Activated B cell treated with CpG ODN at 0.5 μM for 24 hours (primary cell): ENCODE measurements around the gene ZFY. TPM values are rescaled to one million over a fixed set of nuclear protein-coding genes. Genes with fewer than 3 reads are reported as not detected.

Source experiments
- ATAC-seq: fragments of 200-7000 bp; cut with Tn5 transposase; one replicate; pipeline ENCODE4 v1.10.0; 2021; ENCODE audit warnings: low read depth, mild to moderate bottlenecking, moderate library complexity
- CTCF ChIA-PET: fragments of 350-600 bp; sonication (Branson Sonifier 250); formaldehyde crosslinking; loops from one replicate; lab custom pipeline; 2021; ENCODE audit warnings: antibody characterized with exemption; lab: Charles Lee
- POLR2A ChIA-PET: fragments of 350-600 bp; sonication (Branson Sonifier 250); formaldehyde crosslinking; loops from one replicate; lab custom pipeline; 2021; ENCODE audit warnings: antibody characterized with exemption; lab: Charles Lee
- DNase-seq: peaks from one replicate; pipeline ENCODE4 v3.0.0; 2022
- H3K27ac Mint-ChIP-seq: one replicate; pipeline ENCODE4 v1.8.0; 2020; ENCODE audit warnings: mixed read lengths
- H3K27me3 Mint-ChIP-seq: one replicate; pipeline ENCODE4 v1.8.0; 2021; ENCODE audit warnings: mixed read lengths
- H3K36me3 Mint-ChIP-seq: one replicate; pipeline ENCODE4 v1.8.0; 2021; ENCODE audit warnings: low read depth, mixed read lengths
- H3K4me1 Mint-ChIP-seq: one replicate; pipeline ENCODE4 v1.8.0; 2021; ENCODE audit warnings: mixed read lengths
- H3K4me3 Mint-ChIP-seq: one replicate; pipeline ENCODE4 v1.8.0; 2020; ENCODE audit warnings: mild to moderate bottlenecking, mixed read lengths
- H3K9me3 Mint-ChIP-seq: one replicate; pipeline ENCODE4 v1.8.0; 2020; ENCODE audit warnings: mixed read lengths
- intact Hi-C: fragments of 100-400 bp; cut with micrococcal nuclease; formaldehyde crosslinking; loops from one replicate; pipeline ENCODE4 v1.15.1; 2024
- total RNA-seq: library from RNA; stranded (reverse); gene quantifications from 2 replicates; pipeline ENCODE4 v1.2.3, GENCODE V29; 2022
- TF ChIP-seq, protein P1 (sequence below): fragments of 200-600 bp; IDR thresholded peaks from one replicate; pipeline ENCODE4 v1.8.0; 2022; ENCODE audit warnings: antibody characterized with exemption, mild to moderate bottlenecking

ZFY gene
- total RNA-seq, 1 donor from 2014 or later: 24.1 TPM

- TF ChIP-seq, protein P1, sequence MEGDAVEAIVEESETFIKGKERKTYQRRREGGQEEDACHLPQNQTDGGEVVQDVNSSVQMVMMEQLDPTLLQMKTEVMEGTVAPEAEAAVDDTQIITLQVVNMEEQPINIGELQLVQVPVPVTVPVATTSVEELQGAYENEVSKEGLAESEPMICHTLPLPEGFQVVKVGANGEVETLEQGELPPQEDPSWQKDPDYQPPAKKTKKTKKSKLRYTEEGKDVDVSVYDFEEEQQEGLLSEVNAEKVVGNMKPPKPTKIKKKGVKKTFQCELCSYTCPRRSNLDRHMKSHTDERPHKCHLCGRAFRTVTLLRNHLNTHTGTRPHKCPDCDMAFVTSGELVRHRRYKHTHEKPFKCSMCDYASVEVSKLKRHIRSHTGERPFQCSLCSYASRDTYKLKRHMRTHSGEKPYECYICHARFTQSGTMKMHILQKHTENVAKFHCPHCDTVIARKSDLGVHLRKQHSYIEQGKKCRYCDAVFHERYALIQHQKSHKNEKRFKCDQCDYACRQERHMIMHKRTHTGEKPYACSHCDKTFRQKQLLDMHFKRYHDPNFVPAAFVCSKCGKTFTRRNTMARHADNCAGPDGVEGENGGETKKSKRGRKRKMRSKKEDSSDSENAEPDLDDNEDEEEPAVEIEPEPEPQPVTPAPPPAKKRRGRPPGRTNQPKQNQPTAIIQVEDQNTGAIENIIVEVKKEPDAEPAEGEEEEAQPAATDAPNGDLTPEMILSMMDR: no peak
- Mint-ChIP-seq H3K27ac (peak overlapping the region; percentile 74), H3K9me3 (no peaks in the 10 kb centered on the region), H3K4me1 (peaks cover 55% of the 10 kb centered on the region), H3K27me3 (no peaks in the 10 kb centered on the region), H3K36me3 (peaks cover 22% of the 10 kb centered on the region), H3K4me3 (no peak overlapping the region)
- intact Hi-C loops: loop anchor here (2.0 kb wide), 2 partner anchors 14 to 22 kb away; no protein-coding TSS in a partner anchor
- no peak for ATAC-seq
- CTCF ChIA-PET: no interaction called here
- DNase-seq: no peak
- POLR2A ChIA-PET: interaction anchor here (0.8 to 2.1 kb wide), 3 partner anchors 8 to 16 kb away, joined by 4 to 35 read pairs (median 7); partner anchors contain the start of gene ZFY
These were observed 15.5 kb downstream of the ZFY start for GRCh38 chrY:2950655-2951054.

DNA sequence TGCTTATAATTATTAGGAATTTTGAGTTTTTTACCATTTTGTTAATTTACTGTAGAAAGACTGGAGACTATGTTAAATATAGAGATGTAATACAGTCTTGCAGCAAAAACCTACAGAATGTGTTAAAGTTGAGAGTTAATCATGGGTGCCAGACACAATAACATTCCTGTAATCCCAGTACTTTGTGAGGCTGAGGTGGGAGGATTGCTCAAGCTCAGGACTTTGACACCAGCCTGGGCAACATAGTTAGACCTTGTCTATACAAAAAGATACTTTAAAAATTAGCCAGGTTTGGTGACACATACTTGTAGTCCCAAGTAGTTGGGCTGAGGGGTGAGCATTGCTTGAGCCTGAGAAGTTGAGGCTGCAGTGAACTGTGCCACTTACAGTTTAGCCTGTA, 17.7 kb downstream of the ZFY start:
- no peak overlapping the region for H3K4me3 Mint-ChIP-seq
- CTCF ChIA-PET: no interaction called here
- DNase-seq: no peak
- H3K27ac Mint-ChIP-seq: no peak overlapping the region
- ATAC-seq: no peak
- H3K4me1 Mint-ChIP-seq: peaks cover 43% of the 10 kb centered on the region
- no peaks in the 10 kb centered on the region for H3K9me3 Mint-ChIP-seq
- intact Hi-C loops: no loop called here
- POLR2A ChIA-PET: no interaction called here
- TF ChIP-seq, protein P1: no peak
- no peaks in the 10 kb centered on the region for H3K27me3 Mint-ChIP-seq
- peaks cover 33% of the 10 kb centered on the region for H3K36me3 Mint-ChIP-seq

GRCh38 chrY:2954735-2955134, 19.6 kb downstream of the ZFY start:
- Mint-ChIP-seq H3K4me1 (peaks cover 33% of the 10 kb centered on the region), H3K36me3 (peaks cover 43% of the 10 kb centered on the region), H3K27me3 (no peaks in the 10 kb centered on the region), H3K27ac (no peak overlapping the region), H3K4me3 (no peak overlapping the region), H3K9me3 (no peaks in the 10 kb centered on the region)
- ATAC-seq (no peak), DNase-seq (no peak)
- intact Hi-C loops: no loop called here
- TF ChIP-seq, protein P1: no peak
- ChIA-PET CTCF (no interaction called here), POLR2A (no interaction called here)

DNA sequence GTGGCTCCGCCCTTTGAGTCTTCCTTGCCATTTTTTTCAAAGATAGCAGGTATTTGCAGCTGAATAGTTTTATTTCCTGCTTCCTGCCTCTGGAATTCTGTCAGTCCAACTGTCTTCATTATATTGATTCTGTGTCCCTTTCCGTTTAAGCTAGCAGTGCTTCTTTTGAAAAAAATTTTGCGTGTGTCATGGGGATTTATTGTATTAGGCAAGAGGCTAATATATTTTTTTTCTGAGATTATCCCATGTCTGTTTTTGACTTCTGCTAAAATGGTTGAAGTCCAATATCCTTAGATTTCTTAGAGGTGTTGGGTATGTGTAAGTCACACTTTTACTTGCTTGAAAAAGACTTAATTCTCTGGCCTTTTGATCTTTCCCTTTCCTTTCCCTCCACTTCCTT, 20.4 kb downstream of the ZFY start:
- POLR2A ChIA-PET: no interaction called here
- no peak overlapping the region for H3K4me3 Mint-ChIP-seq
- TF ChIP-seq, protein P1: no peak
- no peak overlapping the region for H3K27ac Mint-ChIP-seq
- H3K9me3 Mint-ChIP-seq: no peaks in the 10 kb centered on the region
- ATAC-seq (no peak), DNase-seq (no peak)
- intact Hi-C loops: no loop called here
- H3K4me1 Mint-ChIP-seq: peaks cover 30% of the 10 kb centered on the region
- no peaks in the 10 kb centered on the region for H3K27me3 Mint-ChIP-seq
- CTCF ChIA-PET: no interaction called here
- peaks cover 49% of the 10 kb centered on the region for H3K36me3 Mint-ChIP-seq

DNA sequence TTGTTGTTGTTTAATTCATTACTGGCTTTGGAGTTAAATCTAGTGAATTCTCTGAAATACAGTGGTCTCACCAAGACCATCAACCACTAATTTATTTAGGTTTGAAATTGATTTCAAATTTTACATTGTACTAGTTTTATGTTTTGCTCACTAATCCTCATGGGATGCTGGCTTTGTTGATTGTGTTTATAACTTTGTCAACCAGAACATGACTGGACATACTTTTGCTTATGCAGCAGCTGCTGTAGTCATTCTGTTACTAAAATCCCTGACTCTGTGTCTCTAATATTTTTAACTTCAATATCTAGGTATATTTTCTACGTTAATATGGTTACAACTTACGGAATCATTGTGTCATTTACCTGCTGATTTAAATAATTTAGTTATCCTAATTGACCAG, 26.9 kb downstream of the ZFY start:
- H3K4me1 Mint-ChIP-seq: peaks cover 16% of the 10 kb centered on the region
- ATAC-seq (no peak), DNase-seq (no peak)
- H3K4me3 Mint-ChIP-seq: no peak overlapping the region
- CTCF ChIA-PET: no interaction called here
- no peaks in the 10 kb centered on the region for H3K9me3 Mint-ChIP-seq
- intact Hi-C loops: no loop called here
- TF ChIP-seq, protein P1: no peak
- POLR2A ChIA-PET: no interaction called here
- no peaks in the 10 kb centered on the region for H3K27me3 Mint-ChIP-seq
- H3K27ac Mint-ChIP-seq: no peak overlapping the region
- H3K36me3 Mint-ChIP-seq: peaks cover 39% of the 10 kb centered on the region
